ENCODE results near the gene MAVS. TPM values are rescaled to one million over a fixed set of nuclear protein-coding genes. Genes with fewer than 3 reads are reported as not detected.

Gene MAVS
- total and polyA plus RNA-seq, 11 donors = 32.5 to 74.0 (median 43.3) TPM

DNA sequence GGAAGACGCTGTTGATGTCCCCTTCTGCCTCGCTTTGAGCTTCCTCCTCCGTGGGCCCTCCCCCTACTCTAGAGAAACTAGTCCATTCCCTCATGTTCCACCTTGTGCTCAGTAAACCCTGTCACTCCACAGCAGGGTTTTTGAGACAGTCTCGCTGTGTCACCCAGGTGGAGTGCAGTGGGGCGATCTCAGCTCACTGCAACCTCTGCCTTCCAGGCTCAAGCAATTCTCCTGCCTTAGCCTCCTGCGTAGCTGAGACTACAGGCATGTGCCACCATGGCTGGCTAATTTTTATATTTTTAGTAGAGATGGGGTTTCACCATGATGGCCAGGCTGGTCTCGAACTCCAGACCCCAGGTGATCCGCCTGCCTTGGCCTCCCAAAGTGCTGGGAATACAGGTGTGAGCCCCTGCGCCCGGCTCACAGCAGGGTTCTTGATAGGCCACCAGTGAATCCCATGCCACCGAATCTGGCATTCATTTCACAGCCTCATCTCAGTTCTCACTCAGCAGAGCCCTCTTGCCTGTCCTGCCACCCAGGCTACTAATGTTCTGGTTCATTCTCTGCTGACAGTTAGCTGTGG lies 78.6 kb downstream of the MAVS start:
- ATAC-seq (no peak), DNase-seq (no peak)
- 91 to 93% (median 92%) methylated on average over 11 of the region's 11 CpGs for WGBS, 4 donors
- Histone ChIP-seq H3K4me3 (no peak overlapping the region), H3K27me3 (no peaks in the 10 kb centered on the region), H3K36me3 (peaks cover 0 to 56% (median 53%) of the 10 kb centered on the region in 9 donors), H3K27ac (no peak overlapping the region), H3K4me1 (peaks cover 0 to 81% (median 22%) of the 10 kb centered on the region in 12 donors), H3K9me3 (no peaks in the 10 kb centered on the region)
- intact Hi-C loops (cut with DNase I) = no loop called here
- TF ChIP-seq, protein P1, sequence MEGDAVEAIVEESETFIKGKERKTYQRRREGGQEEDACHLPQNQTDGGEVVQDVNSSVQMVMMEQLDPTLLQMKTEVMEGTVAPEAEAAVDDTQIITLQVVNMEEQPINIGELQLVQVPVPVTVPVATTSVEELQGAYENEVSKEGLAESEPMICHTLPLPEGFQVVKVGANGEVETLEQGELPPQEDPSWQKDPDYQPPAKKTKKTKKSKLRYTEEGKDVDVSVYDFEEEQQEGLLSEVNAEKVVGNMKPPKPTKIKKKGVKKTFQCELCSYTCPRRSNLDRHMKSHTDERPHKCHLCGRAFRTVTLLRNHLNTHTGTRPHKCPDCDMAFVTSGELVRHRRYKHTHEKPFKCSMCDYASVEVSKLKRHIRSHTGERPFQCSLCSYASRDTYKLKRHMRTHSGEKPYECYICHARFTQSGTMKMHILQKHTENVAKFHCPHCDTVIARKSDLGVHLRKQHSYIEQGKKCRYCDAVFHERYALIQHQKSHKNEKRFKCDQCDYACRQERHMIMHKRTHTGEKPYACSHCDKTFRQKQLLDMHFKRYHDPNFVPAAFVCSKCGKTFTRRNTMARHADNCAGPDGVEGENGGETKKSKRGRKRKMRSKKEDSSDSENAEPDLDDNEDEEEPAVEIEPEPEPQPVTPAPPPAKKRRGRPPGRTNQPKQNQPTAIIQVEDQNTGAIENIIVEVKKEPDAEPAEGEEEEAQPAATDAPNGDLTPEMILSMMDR (IDR thresholded peaks at IDR 0.05) = no peak
- no peak for TF ChIP-seq POLR2A (IDR thresholded peaks at IDR 0.05)

MicroRNA genes within 50 kb of the gene (microRNA counts, 767-probe panel; counts per million panel counts)
- microRNA hsa-miR-103a-3p = 71.6 to 309 counts per million in 2 donors

Small RNA genes lying within 50 kb of the gene (microRNA-seq; reads per million reads assigned to microRNA genes)
- gene MIR103A2 (0 to 0.77 (median 0.17) reads per million in 4 donors), gene MIR103B2 (0 reads per million in 4 donors)

Other genes starting within 250 kb of the MAVS start
- gene GFRA4, start 183.4 kb upstream of the MAVS start, total RNA-seq = not detected
- not detected for gene GFRA4, start 183.4 kb upstream of the MAVS start, polyA plus RNA-seq
- gene ADAM33, start 164.8 kb upstream of the MAVS start, total RNA-seq = 10 to 100 TPM in 2 of 9 donors, 1 to 10 TPM in 7; 2.3 to 10.7 (median 3.5) TPM
- gene ADAM33, start 164.8 kb upstream of the MAVS start, polyA plus RNA-seq = 10 to 100 TPM in 1 of 2 donors, 1 to 10 TPM in 1; 3.2 to 21.2 TPM
- gene SIGLEC1, start 134.2 kb upstream of the MAVS start, total RNA-seq = 10 to 100 TPM in 2 of 9 donors, 1 to 10 TPM in 7; 1.5 to 51.9 (median 5.7) TPM
- gene SIGLEC1, start 134.2 kb upstream of the MAVS start, polyA plus RNA-seq = 1 to 10 TPM; 1.9 to 6.1 TPM
- gene HSPA12B, start 114.1 kb upstream of the MAVS start, total RNA-seq = 10 to 100 TPM; 10.4 to 35.7 (median 14.3) TPM
- gene HSPA12B, start 114.1 kb upstream of the MAVS start, polyA plus RNA-seq = 10 to 100 TPM; 11.8 to 17.3 TPM
- gene ADISSP, start 79.1 kb upstream of the MAVS start, total RNA-seq = 10 to 100 TPM in 6 of 9 donors, 1 to 10 TPM in 3; 7.8 to 22.2 (median 13.7) TPM
- 10 to 100 TPM in 1 of 2 donors, 1 to 10 TPM in 1; 9.8 to 19.3 TPM for gene ADISSP, start 79.1 kb upstream of the MAVS start, polyA plus RNA-seq
- under 1 TPM in 4 of 9 donors, not detected in 5; 0.18 to 0.65 (median 0.30) TPM for gene SPEF1, start 65.4 kb upstream of the MAVS start, total RNA-seq
- gene SPEF1, start 65.4 kb upstream of the MAVS start, polyA plus RNA-seq = under 1 TPM; 0.11 to 0.17 TPM
- gene CENPB, start 60.1 kb upstream of the MAVS start, total RNA-seq = 100 to 1,000 TPM in 1 of 9 donors, 10 to 100 TPM in 8; 56.2 to 122 (median 74.0) TPM
- gene CENPB, start 60.1 kb upstream of the MAVS start, polyA plus RNA-seq = 100 to 1,000 TPM in 1 of 2 donors, 10 to 100 TPM in 1; 77.1 to 105 TPM
- gene CDC25B, start 50.5 kb upstream of the MAVS start, total RNA-seq = 10 to 100 TPM in 4 of 9 donors, 1 to 10 TPM in 5; 4.0 to 30.4 (median 8.6) TPM
- gene CDC25B, start 50.5 kb upstream of the MAVS start, polyA plus RNA-seq = 10 to 100 TPM in 1 of 2 donors, 1 to 10 TPM in 1; 6.8 to 17.2 TPM
- gene AP5S1, start 26.3 kb upstream of the MAVS start, total RNA-seq = 10 to 100 TPM; 10.5 to 18.6 (median 12.0) TPM
- 10 to 100 TPM in 1 of 2 donors, 1 to 10 TPM in 1; 9.5 to 10.5 TPM for gene AP5S1, start 26.3 kb upstream of the MAVS start, polyA plus RNA-seq
- 10 to 100 TPM; 15.9 to 28.9 (median 18.1) TPM for gene PANK2, start 42.6 kb downstream of the MAVS start, total RNA-seq
- gene PANK2, start 42.6 kb downstream of the MAVS start, polyA plus RNA-seq = 10 to 100 TPM; 13.9 to 24.2 TPM
- gene RNF24, start 168.7 kb downstream of the MAVS start, total RNA-seq = 10 to 100 TPM in 2 of 9 donors, 1 to 10 TPM in 7; 4.2 to 15.2 (median 6.4) TPM
- 1 to 10 TPM; 1.2 to 6.8 TPM for gene RNF24, start 168.7 kb downstream of the MAVS start, polyA plus RNA-seq

All from heart left ventricle (tissue), 16 donors.